ENCODE measurements around the gene THAP11.

The THAP11 gene

DNA sequence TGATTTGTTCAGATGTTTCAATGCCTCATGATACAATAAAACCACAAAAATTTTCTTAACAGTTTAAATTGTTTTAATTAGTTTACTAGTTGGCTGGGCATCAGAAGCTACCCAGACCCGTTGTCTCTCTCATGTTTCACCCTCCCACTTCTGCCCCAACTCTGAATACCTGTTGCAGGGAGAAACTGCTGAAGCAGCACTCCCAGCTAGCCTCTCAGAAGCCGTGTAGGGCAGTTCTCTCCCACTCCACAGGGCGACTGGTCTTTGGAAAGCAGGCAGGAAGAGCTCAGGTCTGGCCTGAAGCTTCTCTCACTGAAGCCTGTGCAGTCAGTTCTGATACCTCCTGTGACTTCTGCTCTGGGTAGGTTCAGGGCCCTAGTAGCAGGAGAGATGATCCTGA lies 29.1 kb downstream of the THAP11 start:
- TF ChIP-seq, protein P1, sequence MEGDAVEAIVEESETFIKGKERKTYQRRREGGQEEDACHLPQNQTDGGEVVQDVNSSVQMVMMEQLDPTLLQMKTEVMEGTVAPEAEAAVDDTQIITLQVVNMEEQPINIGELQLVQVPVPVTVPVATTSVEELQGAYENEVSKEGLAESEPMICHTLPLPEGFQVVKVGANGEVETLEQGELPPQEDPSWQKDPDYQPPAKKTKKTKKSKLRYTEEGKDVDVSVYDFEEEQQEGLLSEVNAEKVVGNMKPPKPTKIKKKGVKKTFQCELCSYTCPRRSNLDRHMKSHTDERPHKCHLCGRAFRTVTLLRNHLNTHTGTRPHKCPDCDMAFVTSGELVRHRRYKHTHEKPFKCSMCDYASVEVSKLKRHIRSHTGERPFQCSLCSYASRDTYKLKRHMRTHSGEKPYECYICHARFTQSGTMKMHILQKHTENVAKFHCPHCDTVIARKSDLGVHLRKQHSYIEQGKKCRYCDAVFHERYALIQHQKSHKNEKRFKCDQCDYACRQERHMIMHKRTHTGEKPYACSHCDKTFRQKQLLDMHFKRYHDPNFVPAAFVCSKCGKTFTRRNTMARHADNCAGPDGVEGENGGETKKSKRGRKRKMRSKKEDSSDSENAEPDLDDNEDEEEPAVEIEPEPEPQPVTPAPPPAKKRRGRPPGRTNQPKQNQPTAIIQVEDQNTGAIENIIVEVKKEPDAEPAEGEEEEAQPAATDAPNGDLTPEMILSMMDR (IDR thresholded peaks at IDR 0.05), result no peak

DNA sequence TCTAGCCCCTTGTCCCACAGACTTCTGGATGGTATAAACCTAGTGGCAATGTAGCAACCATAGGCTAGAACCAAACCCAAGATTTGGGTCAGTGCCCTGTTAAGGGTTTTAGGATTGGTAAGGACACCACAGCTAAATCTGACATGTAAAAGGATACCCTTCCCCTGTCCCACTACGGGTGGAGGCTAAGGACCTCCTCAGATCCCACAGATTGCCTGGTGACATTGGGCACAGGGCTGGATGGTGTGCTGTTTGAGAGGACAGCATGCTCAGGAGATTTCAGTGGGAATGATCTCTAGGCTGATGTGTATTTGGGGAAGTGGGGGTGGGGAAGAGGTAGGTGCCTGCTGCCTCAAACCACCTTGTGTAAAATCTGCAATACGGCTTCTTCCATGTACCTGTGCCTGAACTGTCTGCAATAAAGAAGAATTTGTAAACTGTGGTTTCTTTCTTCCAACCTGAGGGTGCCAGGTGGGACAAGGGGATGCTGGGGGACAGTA lies 30.1 kb downstream of the THAP11 start:
- TF ChIP-seq, protein P1 (IDR thresholded peaks at IDR 0.05), result no peak

DNA sequence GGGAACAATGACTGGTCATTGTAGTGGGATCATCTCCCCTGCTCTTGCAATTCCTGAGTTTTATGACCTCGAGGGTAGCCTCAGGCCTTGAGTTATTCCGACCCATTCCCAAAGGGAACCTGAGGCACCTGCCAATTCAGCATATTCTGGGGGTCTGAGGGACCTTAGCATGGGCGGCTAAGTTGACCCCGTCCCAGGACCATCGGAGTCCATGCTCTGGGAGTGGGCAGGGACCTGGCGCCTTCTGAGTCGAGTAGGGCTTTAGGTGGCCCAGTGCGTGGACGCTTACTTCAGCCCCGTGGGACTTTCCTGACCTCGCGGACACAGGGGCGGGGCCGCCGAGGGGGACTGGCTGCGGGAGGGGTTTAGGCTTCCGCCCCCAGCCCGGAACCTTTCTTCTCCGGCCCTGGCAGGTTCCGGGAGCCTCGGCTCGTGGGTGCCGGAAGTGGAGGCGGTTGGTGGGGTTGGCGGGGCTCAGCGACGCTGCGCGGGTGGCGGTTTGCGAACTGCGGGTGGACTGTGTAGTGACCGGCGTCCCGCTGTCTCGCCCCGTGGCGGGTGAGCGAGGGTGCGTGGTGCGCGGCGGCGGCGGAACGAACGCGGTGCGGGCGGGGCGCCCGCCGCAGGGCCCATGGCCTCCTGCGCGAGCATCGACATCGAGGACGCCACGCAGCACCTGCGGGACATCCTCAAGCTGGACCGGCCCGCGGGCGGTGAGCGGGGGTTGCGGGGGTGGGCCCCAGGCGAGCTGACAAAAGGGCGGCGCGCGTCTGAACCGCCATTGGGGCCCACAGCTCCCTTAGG lies 30.7 kb downstream of the THAP11 start, which contains the start of gene EDC4:
TSS of gene EDC4 (plus strand) at position 422 of the 804 bp plus-strand sequence. CDS start at position 632, 210 bp downstream.
- TF ChIP-seq, protein P1 (IDR thresholded peaks at IDR 0.05), result no peak

DNA sequence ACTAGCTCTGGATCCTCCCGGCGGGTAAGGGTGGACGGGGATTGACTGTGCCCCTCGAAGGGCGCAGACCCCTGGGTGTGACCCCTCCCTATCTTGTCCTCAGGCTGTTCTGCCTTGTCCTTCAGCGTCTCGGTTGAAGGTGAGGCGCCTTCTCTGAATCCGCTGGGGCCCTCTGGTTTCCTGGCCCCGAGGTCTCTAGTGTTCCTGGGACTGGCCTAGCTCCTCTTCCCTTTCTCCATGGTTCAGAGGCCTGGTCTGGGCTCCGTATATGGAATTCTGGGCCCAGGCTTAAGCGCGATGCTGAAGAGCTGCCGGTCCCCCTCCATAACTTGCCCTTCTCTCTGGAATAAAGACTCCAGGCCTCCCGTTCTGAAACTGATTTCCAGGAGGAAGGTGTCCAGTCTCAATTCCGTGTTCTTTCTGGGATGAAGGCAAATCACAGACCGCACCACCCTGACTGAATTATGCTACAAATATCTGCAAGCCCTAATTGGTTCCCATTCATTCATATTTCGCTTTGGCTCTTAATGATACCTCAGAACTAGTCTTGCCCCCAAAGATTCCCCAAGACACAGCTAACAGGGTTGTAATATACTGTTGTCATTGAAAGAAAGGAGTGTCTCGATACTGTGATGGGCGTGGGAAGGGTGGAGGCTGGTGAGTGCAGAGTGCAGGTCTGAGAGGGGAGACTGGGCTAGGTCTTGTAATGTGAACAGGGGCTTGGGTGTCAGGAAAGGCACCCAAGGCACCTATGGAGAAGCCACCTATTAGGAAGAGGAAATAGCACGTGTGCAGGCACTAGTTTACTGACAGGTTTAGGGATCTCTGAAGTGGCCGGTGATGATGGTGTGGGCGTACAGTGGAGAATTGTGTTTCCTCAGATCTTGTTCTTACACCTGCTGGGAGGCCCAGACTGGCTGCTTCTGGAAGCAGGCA lies 31.6 kb downstream of the THAP11 start:
- TF ChIP-seq, protein P1 (IDR thresholded peaks at IDR 0.05), result no peak

DNA sequence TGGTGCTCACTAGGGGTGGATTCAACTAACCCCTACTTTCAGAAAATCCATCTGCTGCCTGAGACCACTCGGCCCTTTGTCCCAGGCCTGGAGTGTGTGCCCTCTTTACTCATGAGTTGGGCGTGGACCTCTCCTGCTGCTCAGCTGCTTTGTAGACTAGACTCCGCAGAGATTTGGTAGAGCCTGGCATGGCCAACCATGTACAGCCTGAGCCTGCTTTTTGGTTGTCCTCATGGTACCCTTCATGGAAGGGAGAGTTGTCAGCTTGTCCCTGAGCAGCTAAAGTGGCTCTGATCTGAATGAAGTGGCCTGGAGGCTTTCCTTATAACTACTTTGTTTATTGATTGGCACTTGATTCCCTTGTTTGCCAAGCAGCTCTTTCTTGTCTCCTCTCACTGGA lies 32.3 kb downstream of the THAP11 start:
- TF ChIP-seq, protein P1 (IDR thresholded peaks at IDR 0.05), result no peak

DNA sequence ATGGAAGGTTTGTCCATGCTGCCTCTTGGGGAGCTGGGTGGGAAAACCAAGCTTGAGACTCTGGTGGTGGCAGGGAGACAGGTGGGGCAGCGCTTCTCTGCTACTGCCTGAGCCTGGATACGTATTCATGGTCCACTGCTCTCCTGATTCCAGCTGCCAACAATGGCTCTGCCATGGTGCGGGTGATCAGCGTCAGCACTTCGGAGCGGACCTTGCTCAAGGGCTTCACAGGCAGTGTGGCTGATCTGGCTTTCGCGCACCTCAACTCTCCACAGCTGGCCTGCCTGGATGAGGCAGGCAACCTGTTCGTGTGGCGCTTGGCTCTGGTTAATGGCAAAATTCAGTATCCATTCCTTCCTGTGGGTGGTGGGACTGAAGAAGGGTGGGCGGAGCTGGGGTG lies 34.9 kb downstream of the THAP11 start:
- TF ChIP-seq, protein P1 (IDR thresholded peaks at IDR 0.05), result no peak

DNA sequence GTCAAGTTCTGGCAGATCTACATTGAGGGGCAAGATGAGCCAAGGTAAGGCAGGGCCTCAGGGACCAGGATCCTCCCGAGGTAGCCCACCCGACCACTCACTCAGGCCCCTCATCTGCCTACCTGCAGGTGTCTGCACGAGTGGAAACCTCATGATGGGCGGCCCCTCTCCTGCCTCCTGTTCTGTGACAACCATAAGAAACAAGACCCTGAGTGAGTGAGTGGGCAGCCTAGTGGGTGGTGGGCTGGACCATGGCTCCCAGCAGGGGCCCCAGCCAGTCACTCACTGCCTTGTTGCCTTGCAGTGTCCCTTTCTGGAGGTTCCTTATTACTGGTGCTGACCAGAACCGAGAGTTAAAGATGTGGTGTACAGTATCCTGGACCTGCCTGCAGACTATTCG lies 36.1 kb downstream of the THAP11 start:
- TF ChIP-seq, protein P1 (IDR thresholded peaks at IDR 0.05), result no peak
